Hematopoietic multipotent progenitor cell treated with erythropoietin and hydrocortisone succinate and interleukin-3 and kit ligand, for 6 days (in vitro differentiated cells): ENCODE data around the gene XXYLT1.
"Not testable (repeated sequence)": the region's sequence is repeated elsewhere in the genome, so short reads cannot be mapped to it uniquely, and the experiment has no call there.

Source experiments
- DNase-seq: peaks from one replicate; pipeline ENCODE4 v3.0.0-alpha.2; 2015

XXYLT1 gene

GRCh38 chr3:195224980-195225580 is 45.9 kb downstream of the XXYLT1 start:
- DNase-seq, result no peak

- no peak for DNase-seq
Observed at GRCh38 chr3:195224156-195224979, 46.6 kb downstream of the XXYLT1 start.

- no peak for DNase-seq
Observed at GRCh38 chr3:195221876-195222617, 48.9 kb downstream of the XXYLT1 start.

GRCh38 chr3:195221015-195221853 is 49.7 kb downstream of the XXYLT1 start:
- peak; percentile 76 for DNase-seq

GRCh38 chr3:195219351-195220230 is 51.4 kb downstream of the XXYLT1 start:
- no peak for DNase-seq

- DNase-seq, result not testable (repeated sequence)
Observed at GRCh38 chr3:195218331-195218730, 52.6 kb downstream of the XXYLT1 start.

- DNase-seq, result not testable (repeated sequence)
Observed at GRCh38 chr3:195215576-195215975, 55.4 kb downstream of the XXYLT1 start.

- DNase-seq, result no peak
Observed at GRCh38 chr3:195214381-195214780, 56.6 kb downstream of the XXYLT1 start.

- DNase-seq, result no peak
Observed at GRCh38 chr3:195213639-195214315, 57.2 kb downstream of the XXYLT1 start.

- DNase-seq, result no peak
Observed at GRCh38 chr3:195212749-195213375, 58.1 kb downstream of the XXYLT1 start.

- DNase-seq, result no peak
Observed at GRCh38 chr3:195212033-195212748, 58.8 kb downstream of the XXYLT1 start.

GRCh38 chr3:195210266-195210973 is 60.5 kb downstream of the XXYLT1 start:
- no peak for DNase-seq

GRCh38 chr3:195209847-195210265 is 61.1 kb downstream of the XXYLT1 start:
- no peak for DNase-seq

GRCh38 chr3:195209083-195209846 is 61.7 kb downstream of the XXYLT1 start:
- DNase-seq, result no peak

- no peak for DNase-seq
Observed at GRCh38 chr3:195208631-195209030, 62.3 kb downstream of the XXYLT1 start.

GRCh38 chr3:195208183-195208582 is 62.8 kb downstream of the XXYLT1 start:
- no peak for DNase-seq

GRCh38 chr3:195207731-195208130 is 63.2 kb downstream of the XXYLT1 start:
- no peak for DNase-seq

GRCh38 chr3:195207056-195207455 is 63.9 kb downstream of the XXYLT1 start:
- DNase-seq, result no peak
